ENCODE measurements around the gene STX16.

The STX16 gene, protein sequence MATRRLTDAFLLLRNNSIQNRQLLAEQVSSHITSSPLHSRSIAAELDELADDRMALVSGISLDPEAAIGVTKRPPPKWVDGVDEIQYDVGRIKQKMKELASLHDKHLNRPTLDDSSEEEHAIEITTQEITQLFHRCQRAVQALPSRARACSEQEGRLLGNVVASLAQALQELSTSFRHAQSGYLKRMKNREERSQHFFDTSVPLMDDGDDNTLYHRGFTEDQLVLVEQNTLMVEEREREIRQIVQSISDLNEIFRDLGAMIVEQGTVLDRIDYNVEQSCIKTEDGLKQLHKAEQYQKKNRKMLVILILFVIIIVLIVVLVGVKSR

GRCh38 chr20:58650776-58651558, at the start of gene STX16:
TSS of gene STX16 (plus strand) at chr20:58651283. CDS start at chr20:58652007, 724 bp downstream.
- DNase-seq = peak; percentile 70

- no peak for DNase-seq
Observed at GRCh38 chr20:58602124-58602523, 49.0 kb upstream of the STX16 start.

- no peak for DNase-seq
Observed at GRCh38 chr20:58603721-58604120, 47.4 kb upstream of the STX16 start.

- DNase-seq = no peak
Observed at GRCh38 chr20:58604128-58604881, 46.8 kb upstream of the STX16 start.

DNA sequence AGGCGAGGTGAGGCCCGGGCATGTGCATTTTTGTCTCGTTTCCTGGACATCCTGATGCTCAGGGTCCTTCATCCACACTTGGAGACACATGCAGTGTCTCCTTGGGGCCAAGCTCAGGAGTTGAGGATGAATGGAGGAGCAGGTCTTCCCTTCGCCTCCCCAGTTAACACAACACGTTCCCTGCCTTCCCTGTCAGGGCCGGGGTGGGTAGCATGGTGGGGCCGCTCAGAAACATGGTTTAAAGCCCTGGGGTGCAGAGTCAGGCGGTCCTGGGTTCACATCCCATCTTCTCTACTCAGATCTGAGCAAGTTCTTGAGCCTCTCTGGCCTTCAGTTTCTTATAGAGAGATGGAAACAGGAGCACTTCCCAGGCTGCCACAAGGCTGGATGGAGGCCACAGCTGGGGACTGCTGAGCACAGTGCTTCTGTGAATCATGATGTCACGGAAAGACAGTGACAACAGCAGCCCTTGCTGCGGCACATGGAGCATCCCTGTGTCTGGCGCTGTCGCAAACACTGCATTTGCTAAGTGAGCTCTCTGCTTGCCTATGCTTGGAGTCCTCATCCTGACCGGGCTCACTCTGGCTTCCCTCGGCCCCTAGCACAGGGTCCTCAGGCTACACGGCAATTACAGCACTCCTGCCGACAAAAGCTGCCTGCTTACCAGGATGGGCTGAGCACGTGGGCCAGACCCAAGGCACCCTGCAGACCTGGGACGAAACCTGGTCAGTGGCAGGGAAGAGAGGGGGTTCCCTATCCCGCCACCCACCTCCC, 45.6 kb upstream of the STX16 start:
- no peak for DNase-seq

DNA sequence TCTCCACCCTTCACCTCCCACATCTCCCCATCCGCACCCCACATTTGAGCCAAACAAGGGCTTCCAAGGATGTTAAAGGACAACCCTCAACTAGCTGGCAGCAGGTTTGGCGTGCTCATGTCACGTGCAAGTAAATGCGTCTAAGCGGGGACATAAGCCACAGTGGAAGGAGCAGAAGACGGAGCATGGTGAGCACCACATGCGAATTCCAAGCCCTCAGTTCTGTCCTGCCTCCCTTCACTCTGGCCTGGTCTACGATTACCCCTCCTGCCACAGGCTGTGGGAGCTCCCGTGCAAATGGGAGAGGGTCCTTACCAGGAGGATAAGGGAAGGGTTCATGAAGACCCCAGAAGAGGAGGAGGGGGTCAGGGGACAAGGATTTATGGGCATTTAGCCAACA, 44.9 kb upstream of the STX16 start:
- no peak for DNase-seq

DNA sequence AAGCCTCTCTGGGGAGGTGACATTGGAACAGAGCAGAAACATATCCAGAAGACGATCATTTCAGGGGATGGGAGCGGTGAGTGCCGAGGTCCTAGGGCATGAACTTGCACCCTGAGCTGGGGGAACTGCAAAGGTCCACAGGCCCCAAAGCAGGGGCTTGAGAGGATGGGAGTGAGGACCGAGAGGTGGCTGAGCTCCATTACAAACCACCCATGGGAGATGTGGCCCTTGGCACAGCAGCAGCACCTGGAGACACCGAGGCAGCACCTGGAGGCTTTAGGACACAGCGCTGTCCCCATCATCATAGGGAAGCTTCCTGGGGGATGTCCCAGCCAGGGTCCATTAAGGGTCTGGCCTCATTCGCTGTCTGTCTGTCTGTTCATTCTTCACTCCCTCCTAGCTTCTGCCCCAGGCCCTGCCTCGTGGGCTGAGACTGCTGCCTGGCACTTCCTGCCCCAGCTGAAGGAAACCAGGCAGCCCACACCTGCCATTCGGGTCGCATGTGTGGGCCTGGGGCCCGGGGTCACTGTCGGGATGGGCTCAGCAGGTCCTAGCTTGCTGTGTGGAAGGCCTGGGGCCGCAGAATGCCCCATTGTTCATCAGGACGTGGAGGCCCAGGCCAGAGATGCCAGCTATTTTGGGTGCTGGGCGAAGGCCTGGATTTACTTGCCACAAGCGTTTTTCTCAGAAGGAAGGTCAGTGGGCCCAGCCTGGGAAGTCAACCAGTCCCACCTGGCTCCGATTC, 42.8 kb upstream of the STX16 start:
- no peak for DNase-seq

GRCh38 chr20:58609026-58609425, 42.1 kb upstream of the STX16 start:
- DNase-seq = no peak

- DNase-seq = no peak
Observed at GRCh38 chr20:58610071-58610800, 40.8 kb upstream of the STX16 start.

DNA sequence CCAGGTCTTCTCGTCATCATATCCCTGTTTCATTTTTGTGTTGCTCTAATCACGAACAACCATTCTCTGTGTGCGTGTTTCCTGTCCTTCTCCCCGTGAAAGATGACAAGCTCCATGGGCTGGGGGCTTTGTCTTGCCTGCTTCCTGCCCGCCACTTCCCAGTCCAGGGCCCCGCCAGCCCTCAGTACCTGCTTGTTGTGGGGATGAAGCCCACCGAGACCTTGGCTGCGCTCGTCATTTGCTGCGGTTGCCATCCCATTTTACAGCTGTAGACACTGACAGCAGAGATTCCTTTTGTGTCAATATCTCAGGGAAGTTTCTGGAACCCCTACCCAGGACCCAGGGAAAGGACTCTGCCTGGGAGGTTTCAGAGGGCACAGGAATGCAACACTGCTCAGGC, 40.3 kb upstream of the STX16 start:
- no peak for DNase-seq

- DNase-seq = no peak
Observed at GRCh38 chr20:58611236-58612030, 39.6 kb upstream of the STX16 start.

DNA sequence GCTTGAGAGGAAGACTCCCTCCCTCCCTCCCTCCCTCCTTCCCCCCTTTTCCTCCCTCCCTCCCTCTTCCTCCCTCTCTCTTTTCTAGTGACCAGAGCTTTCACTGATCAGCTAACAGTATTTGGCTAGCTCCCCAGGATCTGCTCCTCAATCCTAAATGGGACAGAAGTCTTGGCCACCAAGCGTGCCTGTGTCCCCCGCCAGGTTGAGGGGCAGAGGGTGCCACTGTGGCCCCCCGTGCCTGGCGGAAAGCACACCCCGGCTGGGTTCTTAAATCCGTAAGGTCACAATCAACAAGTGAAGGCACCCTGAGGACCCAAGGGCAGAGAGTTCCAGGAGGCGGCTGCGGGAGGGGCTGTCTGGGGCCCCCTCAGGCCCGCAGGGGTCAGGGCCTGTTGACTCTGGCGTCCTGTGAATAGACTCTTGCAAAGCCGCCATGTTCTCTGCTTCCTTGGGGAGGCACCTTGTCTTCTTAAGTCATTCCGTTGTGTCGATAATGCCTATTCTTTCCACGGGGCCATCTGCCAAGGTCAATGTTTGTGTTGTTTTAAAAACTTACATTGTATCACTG, 38.9 kb upstream of the STX16 start:
- DNase-seq = no peak

DNA sequence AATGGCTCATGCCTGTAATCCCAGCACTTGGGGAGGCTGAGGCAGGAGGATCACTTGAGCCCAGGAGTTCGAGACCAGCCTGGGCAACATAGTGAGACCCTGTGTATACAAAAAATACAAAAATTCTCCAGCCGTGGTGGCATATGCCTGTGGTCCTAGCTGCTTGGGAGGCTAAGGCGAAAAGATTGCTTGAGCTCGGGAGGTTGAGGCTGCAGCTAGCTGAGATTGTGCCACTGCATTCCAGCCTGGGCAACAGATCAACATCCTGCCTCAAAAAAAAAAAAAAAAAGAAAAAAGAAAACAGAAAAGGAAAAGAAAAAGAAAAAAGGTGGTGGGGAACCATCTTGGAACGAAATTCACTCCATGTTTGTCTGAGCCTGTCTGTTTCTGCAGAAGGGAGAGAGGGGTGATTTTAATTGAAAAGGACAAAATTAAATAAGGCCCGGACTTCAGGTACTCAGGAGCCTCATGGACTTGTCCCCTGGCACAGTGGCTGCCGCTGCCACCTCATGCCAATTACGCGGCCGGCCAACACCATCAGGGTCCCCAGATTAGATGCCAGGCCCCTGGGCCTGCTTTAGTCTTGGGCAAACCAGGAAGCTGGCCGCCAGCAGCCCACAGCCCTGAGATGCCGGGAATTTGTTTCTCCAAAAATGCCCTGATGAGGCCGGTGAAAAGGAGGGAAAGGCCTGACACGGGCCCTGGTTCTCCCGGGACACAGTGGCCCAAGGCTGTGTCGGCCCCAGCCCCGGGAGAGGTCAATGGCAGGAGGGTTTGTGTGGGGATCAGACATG, 37.8 kb upstream of the STX16 start:
- no peak for DNase-seq

DNA sequence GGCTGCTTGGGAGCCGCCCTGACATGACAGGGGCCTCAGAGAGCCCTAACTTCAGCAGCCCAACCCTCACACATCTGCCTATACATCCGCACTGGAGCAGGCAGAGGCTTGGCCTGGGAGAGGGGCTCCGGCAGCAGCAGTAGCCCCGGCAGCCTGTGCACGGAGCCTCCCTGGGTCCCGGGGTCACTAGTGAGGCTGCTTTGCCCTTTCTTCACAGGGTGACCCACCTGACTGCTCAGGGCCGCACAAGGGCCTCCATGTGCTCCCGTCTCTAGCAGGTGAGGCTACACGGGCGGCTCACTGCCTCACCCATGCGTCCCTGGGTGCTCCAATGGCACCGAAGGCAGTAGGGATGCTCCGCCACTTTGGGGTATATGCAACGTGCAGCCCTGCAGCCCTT, 36.7 kb upstream of the STX16 start:
- no peak for DNase-seq

DNA sequence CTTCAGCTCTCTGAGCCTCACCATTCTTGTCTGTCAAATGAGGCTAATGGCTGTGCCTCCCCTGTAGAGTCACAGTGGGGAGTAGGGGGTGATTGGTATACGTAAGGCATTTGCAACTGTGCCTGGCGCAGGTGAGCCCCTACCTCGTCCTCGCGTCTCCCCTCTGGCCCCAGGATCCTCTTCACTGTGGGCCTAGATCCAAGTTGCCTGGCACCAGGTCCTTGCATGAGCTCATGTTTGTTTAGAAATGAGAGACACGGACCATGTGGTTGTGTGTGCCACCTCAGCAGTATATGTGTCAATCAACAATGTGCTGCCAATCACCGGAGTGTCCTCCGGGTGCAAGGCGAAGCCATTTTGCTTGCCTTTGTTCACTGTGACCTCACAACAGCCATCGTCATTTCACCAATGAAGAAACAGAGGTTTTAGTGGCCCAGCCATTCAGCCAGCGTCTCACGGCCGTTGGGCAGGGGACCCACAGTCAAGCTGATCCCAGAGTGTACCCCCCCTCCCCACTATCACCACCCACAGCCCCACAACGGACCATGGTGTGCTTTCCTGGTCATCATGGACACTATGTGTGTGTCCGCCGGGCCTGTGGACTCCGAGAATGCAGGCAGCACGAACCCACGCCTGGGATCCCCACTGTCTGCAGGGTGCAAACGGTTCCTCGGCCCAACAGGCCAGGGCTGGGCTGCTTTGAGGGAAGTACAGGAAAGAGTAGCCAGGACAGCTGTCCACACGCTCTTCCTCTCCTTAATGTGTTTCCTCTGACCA, 35.9 kb upstream of the STX16 start:
- DNase-seq = no peak

DNA sequence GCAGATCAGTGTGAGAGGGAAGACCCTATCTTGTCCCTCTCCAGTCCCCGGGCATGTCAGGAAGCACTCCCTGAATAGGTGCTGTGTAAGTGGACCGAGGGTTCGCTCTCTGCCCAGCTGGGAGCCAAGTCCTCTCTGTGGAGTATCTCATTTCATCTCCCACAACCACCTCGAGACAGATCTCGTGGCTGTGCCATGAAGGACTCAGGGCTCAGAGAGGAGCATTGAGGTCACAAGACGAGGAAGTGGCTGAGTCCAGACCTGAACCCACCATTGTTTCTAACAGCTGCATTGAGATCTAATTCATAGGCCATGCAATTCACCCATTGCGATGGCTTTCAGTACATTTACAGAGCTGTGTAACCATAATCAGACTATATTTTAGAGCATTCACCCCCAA, 34.7 kb upstream of the STX16 start:
- DNase-seq = no peak

DNA sequence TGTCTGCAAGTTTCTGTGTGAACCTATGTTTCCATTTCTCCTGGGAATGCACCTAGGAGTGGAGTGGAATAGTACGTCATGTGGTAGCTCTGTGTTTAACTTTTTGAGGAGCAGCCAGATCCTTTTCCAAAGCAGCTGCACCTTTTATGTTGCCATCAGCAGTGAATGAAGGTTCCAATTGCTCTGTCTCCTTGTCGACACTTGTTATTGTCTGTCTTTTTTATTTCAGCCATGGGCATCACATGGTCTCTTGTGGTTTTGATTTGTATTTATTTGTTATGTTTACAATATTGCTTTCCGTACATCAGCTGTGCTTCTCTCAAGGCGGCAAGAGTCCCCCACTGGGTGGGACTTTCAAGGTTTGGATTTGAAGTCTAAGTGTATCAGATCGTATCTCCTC, 33.9 kb upstream of the STX16 start:
- no peak for DNase-seq

- DNase-seq = no peak
Observed at GRCh38 chr20:58618351-58619076, 32.6 kb upstream of the STX16 start.
